AG10803 (cell line): ENCODE data around the gene FADS1.

Experiments
- DNase-seq: peaks from one replicate; pipeline ENCODE4 v3.0.0; 2010; ENCODE audit warnings: low read depth
- H3K4me3 ChIP-seq: 2 replicates; pipeline ENCODE4 v1.5.1; 2011; ENCODE audit warnings: mild to moderate bottlenecking, low read length, control low read depth
- TF ChIP-seq, protein P1 (sequence below): conservative IDR thresholded peaks from 2 replicates; pipeline ENCODE4 v1.5.1; 2011; ENCODE audit warnings: mild to moderate bottlenecking, low read length, control low read depth, inconsistent platforms

Gene FADS1

DNA sequence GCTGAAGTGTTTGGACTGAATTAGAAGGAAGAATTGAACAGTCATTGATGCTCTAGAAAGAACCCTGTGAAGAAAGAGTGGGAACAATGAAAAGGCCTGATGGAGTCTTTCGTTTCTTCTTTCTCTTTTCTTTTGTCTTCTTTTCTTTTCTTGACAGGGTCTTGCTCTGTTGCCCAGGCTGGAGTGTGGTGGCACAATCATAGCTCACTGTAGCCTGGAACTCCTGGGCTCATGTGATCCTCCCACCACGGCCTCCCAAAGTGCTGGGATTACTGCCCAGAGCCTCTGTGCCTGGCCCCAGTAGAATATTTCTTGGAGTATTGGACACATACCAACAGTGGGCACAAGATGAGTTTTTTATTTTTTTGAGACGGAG lies 23.0 kb downstream of the FADS1 start:
- peak overlapping the region; percentile 100 for H3K4me3 ChIP-seq
- TF ChIP-seq, protein P1, sequence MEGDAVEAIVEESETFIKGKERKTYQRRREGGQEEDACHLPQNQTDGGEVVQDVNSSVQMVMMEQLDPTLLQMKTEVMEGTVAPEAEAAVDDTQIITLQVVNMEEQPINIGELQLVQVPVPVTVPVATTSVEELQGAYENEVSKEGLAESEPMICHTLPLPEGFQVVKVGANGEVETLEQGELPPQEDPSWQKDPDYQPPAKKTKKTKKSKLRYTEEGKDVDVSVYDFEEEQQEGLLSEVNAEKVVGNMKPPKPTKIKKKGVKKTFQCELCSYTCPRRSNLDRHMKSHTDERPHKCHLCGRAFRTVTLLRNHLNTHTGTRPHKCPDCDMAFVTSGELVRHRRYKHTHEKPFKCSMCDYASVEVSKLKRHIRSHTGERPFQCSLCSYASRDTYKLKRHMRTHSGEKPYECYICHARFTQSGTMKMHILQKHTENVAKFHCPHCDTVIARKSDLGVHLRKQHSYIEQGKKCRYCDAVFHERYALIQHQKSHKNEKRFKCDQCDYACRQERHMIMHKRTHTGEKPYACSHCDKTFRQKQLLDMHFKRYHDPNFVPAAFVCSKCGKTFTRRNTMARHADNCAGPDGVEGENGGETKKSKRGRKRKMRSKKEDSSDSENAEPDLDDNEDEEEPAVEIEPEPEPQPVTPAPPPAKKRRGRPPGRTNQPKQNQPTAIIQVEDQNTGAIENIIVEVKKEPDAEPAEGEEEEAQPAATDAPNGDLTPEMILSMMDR: no peak
- DNase-seq: no peak

DNA sequence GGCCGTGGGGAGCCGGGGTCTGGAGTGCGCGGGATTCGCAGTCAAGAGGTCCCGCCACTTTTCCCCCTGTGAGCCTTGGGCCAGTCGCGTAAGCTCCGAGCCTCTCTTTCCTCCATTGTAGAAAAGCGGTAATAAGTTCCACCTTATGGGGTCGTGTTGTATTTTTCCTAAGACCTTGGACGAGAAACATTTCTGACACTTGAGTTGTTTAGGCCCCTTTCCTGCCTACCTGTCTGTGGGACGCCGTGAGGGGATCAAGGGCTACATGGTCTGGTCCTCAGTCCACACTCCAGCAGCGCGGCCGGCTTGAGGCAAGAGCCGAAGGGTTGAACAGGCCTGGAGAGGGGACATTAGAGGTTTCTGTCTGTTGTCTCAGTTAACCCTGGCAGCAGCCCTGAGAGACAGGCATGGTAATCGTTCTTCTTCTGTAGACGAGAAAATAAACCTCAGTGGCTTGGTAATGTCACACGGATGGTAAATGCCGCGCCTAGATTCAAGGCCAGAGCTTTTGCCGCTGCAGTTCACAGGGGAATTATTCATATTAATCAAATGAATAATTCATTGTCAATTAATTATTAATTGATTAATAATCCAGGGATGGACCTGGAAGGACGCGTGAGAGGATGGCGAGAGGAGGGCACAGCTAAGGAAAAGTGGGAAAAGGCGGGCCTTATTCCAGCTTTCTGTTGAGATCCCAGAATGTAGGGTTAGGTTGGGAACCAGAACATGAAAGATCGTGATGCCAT lies 23.5 kb downstream of the FADS1 start:
- TF ChIP-seq, protein P1: no peak
- peak overlapping the region; percentile 100 for H3K4me3 ChIP-seq
- no peak for DNase-seq

DNA sequence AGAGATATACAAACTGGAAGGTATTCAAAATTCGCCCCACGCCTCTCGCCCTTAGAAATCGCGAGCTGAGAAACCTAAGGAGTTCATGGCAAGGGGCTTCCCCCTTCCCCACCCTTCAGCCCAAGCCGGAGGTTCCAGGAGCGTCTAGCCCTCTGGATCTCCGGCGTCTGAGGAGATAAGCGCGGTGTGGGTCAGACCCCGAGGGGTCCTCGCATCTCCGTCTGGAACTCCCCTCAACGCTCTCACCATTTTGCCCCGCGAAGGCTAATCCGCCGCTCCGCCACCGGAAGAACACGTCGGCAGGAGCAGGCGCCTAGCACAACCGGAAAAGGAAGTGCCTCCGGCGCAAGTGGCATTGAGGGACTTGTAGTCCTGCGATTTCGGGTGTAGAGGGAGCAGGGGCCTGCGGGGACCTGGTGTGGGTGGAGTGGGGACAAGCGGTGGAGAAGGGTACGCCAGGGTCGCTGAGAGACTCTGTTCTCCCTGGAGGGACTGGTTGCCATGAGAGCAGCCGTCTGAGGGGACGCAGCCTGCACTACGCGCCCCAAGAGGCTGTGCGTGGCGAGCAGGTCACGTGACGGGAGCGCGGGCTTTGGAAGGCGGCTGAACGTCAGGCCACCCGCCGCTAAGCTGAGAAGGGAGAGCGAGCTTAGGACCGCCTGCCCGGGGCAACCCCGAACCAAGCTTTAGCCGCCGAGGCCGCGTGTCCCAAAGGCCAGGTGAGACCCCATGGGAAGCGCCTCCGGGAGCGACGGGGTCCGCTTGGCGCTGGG lies 24.3 kb downstream of the FADS1 start, which contains the start of the genes FEN1 and TMEM258:
Gene FEN1, plus strand, starts transcription at position 602 of the 773 bp plus-strand sequence. CDS start 2,451 bp downstream, outside the sequence.
Gene TMEM258, minus strand, starts transcription at position 290 of the 773 bp plus-strand sequence. Its CDS starts 41 bp downstream, at position 249.
- TF ChIP-seq, protein P1: no peak
- peak; percentile 93 for DNase-seq
- peak within 1 kb of the TSS; percentile 100 for H3K4me3 ChIP-seq

DNA sequence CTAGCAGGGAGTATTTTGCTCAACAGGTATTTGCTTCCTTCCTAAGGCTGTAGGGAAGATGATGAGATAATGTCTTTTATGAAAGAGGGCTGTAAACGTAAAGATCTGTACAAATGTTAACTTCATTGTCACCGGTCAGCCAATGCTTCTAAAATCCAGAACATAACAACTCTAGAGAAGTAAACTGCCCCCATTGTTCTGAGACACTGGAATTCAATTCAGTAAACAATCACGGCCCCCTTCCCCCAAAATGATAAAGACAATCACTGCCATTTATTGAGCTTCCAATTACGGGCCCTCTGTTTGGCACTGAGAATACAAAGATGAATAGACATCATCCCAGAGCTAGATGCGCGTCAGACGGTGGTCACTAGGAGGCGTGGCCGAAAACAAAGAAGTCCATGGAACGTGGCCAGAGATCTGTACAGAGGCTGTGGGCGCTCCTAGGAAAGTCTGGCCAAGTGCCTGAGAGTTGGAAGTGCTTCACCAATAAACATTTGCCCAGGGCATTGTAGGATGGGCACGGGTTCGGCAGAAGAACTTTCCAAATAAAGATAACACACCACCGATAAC lies 25.0 kb downstream of the FADS1 start:
- DNase-seq: peak; percentile 85
- peak overlapping the region; percentile 100 for H3K4me3 ChIP-seq
- TF ChIP-seq, protein P1: peak; percentile 7; the same call in 1 of the 2 replicates

DNA sequence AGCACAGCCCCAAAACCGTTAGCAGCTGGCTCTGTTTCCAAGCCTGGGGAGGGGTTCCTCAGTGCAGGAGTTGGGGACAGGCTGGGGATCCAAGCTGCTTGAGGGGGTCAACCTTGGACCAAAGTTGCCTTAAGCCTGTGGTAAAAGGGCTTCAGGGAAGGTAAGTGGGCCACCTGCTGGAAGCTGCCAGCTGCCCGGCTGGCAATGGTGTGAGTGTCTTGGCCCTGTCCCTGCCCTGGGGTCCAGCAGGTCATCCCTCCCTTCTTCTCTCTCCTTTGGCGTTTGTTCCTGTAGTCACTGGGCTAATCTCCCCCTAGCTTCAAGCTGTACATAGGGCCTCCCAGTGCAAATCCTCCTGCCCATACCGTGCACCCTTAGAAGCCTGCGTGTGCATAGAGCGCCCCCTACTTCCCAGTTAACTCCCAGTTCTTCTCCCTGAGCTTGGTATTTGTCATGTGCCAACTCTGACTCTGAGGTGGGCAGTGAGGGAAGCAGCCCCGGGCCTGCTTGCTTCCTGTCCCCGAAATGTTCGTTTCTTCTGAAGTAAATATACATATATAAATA lies 28.8 kb downstream of the FADS1 start:
- DNase-seq: peak; percentile 30
- H3K4me3 ChIP-seq: no peak overlapping the region
- TF ChIP-seq, protein P1: peak; percentile 36

DNA sequence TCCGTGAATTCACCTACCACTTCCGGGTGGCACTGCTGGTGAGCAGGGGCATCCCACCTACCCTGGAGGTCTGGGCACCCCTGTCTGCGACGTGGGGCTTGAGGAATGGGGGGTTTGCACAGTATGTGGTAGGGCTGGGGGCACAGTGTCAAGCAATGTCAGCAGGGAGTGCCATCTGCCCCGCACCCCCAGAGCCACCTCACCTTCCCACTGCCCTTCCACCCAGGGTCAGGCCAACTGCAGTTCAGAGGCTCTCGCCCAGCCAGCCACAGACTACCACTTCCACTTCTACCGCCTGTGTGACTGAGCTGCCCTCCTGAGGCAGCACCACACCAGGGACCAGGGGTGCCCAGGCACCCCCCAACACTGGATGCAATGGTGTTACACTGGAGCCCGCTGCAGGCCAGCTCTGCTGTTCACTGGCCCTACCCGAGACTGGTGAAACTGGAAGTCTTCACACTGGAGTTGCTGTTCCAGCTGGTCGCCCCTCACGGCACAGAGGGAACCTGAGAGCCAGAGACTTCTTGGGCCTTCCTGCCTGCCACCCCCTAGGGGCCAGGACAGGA lies 30.9 kb downstream of the FADS1 start:
- TF ChIP-seq, protein P1: no peak
- no peak overlapping the region for H3K4me3 ChIP-seq
- DNase-seq: no peak
